GM19035 (cell line): ENCODE data around the gene S100A5.
"Not testable (repeated sequence)": the region's sequence is repeated elsewhere in the genome, so short reads cannot be mapped to it uniquely, and the experiment has no call there.

Source experiments
- ATAC-seq: cut with Tn5 transposase; IDR thresholded peaks from one replicate; pipeline ENCODE4 v1.9.1; 2021; ENCODE audit not compliant: unreplicated experiment

The S100A5 gene

GRCh38 chr1:153567621-153568366 lies 27.1 kb upstream of the S100A5 start:
- ATAC-seq, result no peak

GRCh38 chr1:153566414-153567371 lies 26.0 kb upstream of the S100A5 start:
- ATAC-seq, result no peak

- ATAC-seq, result no peak
These were observed 25.0 kb upstream of the S100A5 start, which contains the start of gene S100A2 for GRCh38 chr1:153565529-153566374. Gene S100A2, minus strand, starts transcription at chr1:153565844. Its CDS starts 1,967 bp downstream, at chr1:153563877.

GRCh38 chr1:153563991-153564390 lies 23.3 kb upstream of the S100A5 start:
- no peak for ATAC-seq

- ATAC-seq, result no peak
These were observed 22.8 kb upstream of the S100A5 start for GRCh38 chr1:153563483-153563901.

GRCh38 chr1:153562021-153562420 lies 21.3 kb upstream of the S100A5 start:
- ATAC-seq, result not testable (repeated sequence)

- no peak for ATAC-seq
These were observed 20.8 kb upstream of the S100A5 start for GRCh38 chr1:153561466-153561985.

- no peak for ATAC-seq
These were observed 20.2 kb upstream of the S100A5 start for GRCh38 chr1:153560771-153561465.

GRCh38 chr1:153560241-153560640 lies 19.5 kb upstream of the S100A5 start:
- ATAC-seq, result no peak

GRCh38 chr1:153557877-153558276 lies 17.1 kb upstream of the S100A5 start:
- no peak for ATAC-seq

- ATAC-seq, result no peak
These were observed 15.6 kb upstream of the S100A5 start for GRCh38 chr1:153556348-153556747.

- no peak for ATAC-seq
These were observed 13.3 kb upstream of the S100A5 start for GRCh38 chr1:153553830-153554541.

GRCh38 chr1:153553096-153553495 lies 12.4 kb upstream of the S100A5 start:
- no peak for ATAC-seq

GRCh38 chr1:153552335-153552734 lies 11.6 kb upstream of the S100A5 start:
- no peak for ATAC-seq

- no peak for ATAC-seq
These were observed 10.2 kb upstream of the S100A5 start for GRCh38 chr1:153550827-153551500.

GRCh38 chr1:153550398-153550758 lies 9.6 kb upstream of the S100A5 start:
- no peak for ATAC-seq

GRCh38 chr1:153549741-153550397 lies 9.1 kb upstream of the S100A5 start:
- no peak for ATAC-seq
